HG02798 (cell line): ENCODE measurements around the gene DOCK2.

Experiments
- ATAC-seq: cut with Tn5 transposase; IDR thresholded peaks from one replicate; pipeline ENCODE4 v1.9.1; 2021; ENCODE audit warnings: mild to moderate bottlenecking; ENCODE audit not compliant: unreplicated experiment, poor library complexity

DOCK2 gene

GRCh38 chr5:169999621-170000020 lies 362.5 kb downstream of the DOCK2 start:
- no peak for ATAC-seq

- ATAC-seq = no peak
These were observed 363.1 kb downstream of the DOCK2 start for GRCh38 chr5:170000155-170000554.

- no peak for ATAC-seq
These were observed 368.9 kb downstream of the DOCK2 start for GRCh38 chr5:170006021-170006420.

GRCh38 chr5:170008376-170008775 lies 371.3 kb downstream of the DOCK2 start:
- no peak for ATAC-seq

GRCh38 chr5:170010595-170010994 lies 373.5 kb downstream of the DOCK2 start:
- ATAC-seq = no peak

GRCh38 chr5:170011751-170012150 lies 374.7 kb downstream of the DOCK2 start:
- ATAC-seq = no peak

GRCh38 chr5:170012622-170013021 lies 375.5 kb downstream of the DOCK2 start:
- ATAC-seq = no peak

- no peak for ATAC-seq
These were observed 383.3 kb downstream of the DOCK2 start for GRCh38 chr5:170020423-170020822.

- no peak for ATAC-seq
These were observed 384.4 kb downstream of the DOCK2 start for GRCh38 chr5:170021506-170021905.

- no peak for ATAC-seq
These were observed 388.8 kb downstream of the DOCK2 start for GRCh38 chr5:170025853-170026252.

- no peak for ATAC-seq
These were observed 391.0 kb downstream of the DOCK2 start for GRCh38 chr5:170028124-170028523.

GRCh38 chr5:170034231-170034630 lies 397.2 kb downstream of the DOCK2 start:
- ATAC-seq = no peak

- ATAC-seq = no peak
These were observed 401.2 kb downstream of the DOCK2 start for GRCh38 chr5:170038241-170038640.

- no peak for ATAC-seq
These were observed 402.8 kb downstream of the DOCK2 start for GRCh38 chr5:170039830-170040229.

- no peak for ATAC-seq
These were observed 409.2 kb downstream of the DOCK2 start for GRCh38 chr5:170046241-170046640.

GRCh38 chr5:170049713-170050112 lies 412.6 kb downstream of the DOCK2 start:
- no peak for ATAC-seq

- no peak for ATAC-seq
These were observed 416.8 kb downstream of the DOCK2 start for GRCh38 chr5:170053896-170054295.

- no peak for ATAC-seq
These were observed 418.5 kb downstream of the DOCK2 start for GRCh38 chr5:170055606-170056005.

GRCh38 chr5:170056561-170057267 lies 419.6 kb downstream of the DOCK2 start:
- ATAC-seq = no peak

GRCh38 chr5:170057311-170057710 lies 420.2 kb downstream of the DOCK2 start:
- ATAC-seq = no peak

- no peak for ATAC-seq
These were observed 422.1 kb downstream of the DOCK2 start for GRCh38 chr5:170059221-170059620.

- no peak for ATAC-seq
These were observed 430.1 kb downstream of the DOCK2 start for GRCh38 chr5:170067152-170067551.
